ENCODE measurements around the gene ADGRD2. TPM values are rescaled to one million over a fixed set of nuclear protein-coding genes. Genes with fewer than 3 reads are reported as not detected.

ADGRD2 gene
- total RNA-seq, 1 donor from 2014 or later, result not detected

DNA sequence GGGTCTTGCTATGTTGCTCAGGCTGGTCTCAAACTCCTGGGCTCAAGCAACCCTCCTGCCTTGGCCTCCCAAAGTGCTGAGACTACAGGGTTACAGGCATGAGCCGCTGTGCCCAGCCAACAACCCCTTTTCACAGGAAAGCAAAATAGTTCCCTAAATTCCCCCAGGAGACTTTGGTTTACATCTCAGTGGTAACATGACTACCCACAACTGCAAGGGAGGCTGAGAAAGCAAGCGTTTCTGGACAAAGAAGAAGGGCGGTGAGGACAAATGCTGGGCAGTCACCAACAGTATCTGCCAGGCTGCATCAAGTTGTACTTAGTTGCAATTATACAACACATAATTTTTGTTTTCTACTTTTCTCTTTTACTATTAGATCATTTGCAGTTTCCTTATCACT lies 7.4 kb upstream of the ADGRD2 start:
- no peaks in the 10 kb centered on the region for H3K4me1 Mint-ChIP-seq
- no peak overlapping the region for H3K27ac Mint-ChIP-seq

DNA sequence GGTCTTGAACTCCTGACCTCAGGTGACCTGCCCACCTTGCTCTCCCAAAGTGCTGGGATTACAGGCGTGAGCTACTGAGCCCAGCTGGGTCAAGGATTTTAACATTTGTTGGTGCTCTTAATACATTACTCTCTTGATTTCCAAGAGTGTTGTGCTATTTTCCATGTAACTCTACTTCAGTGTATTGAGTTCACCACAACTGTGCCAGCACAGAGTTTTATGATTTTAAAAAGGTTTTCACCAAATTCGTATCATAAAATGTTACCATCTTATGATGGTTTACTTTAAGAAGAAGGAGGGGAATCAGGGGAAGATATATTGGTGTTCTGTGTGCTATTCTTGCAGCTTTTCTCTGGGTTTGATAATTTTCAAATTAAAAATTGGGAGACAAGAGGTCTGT lies 6.6 kb upstream of the ADGRD2 start:
- intact Hi-C loops (cut with micrococcal nuclease), result no loop called here
- no peaks in the 10 kb centered on the region for H3K4me1 Mint-ChIP-seq
- no peak overlapping the region for H3K27ac Mint-ChIP-seq
- no peaks in the 10 kb centered on the region for H3K36me3 Mint-ChIP-seq (ENCODE audit: low read depth)
- no peak overlapping the region for H3K4me3 Mint-ChIP-seq
- DNase-seq, result no peak
- peaks cover 14% of the 10 kb centered on the region for H3K27me3 Mint-ChIP-seq
- no peaks in the 10 kb centered on the region for H3K9me3 Mint-ChIP-seq

More for the DNA sequence above, 7.4 kb upstream of the ADGRD2 start:
- Mint-ChIP-seq H3K36me3 (ENCODE audit: low read depth) (no peaks in the 10 kb centered on the region), H3K9me3 (no peaks in the 10 kb centered on the region), H3K27me3 (peaks cover 11% of the 10 kb centered on the region), H3K4me3 (no peak overlapping the region)
- no peak for DNase-seq
- intact Hi-C loops (cut with micrococcal nuclease), result no loop called here

DNA sequence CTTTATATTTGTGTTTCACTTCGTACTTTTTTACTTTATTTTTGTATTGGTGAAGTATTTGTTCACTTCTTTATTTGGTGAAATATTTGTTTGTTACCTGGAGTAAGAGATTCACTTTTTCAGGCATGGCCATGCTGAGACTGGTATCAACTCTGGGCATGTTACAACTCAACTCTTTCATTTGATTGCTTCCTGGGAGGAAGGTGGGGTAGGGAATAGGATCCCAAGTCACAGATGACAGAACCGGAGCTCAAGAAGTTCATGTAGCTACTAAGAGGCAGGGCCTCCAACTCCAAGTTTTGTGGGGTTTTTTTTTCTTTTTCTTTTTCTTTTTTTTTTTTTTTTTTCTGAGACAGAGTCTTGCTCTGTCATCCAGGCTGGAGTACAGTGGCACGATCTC lies 6.1 kb upstream of the ADGRD2 start:
- no peak overlapping the region for H3K4me3 Mint-ChIP-seq
- intact Hi-C loops (cut with micrococcal nuclease), result no loop called here
- H3K27ac Mint-ChIP-seq, result no peak overlapping the region
- H3K36me3 Mint-ChIP-seq (ENCODE audit: low read depth), result no peaks in the 10 kb centered on the region
- H3K27me3 Mint-ChIP-seq, result peaks cover 16% of the 10 kb centered on the region
- no peaks in the 10 kb centered on the region for H3K9me3 Mint-ChIP-seq
- no peaks in the 10 kb centered on the region for H3K4me1 Mint-ChIP-seq
- no peak for DNase-seq

DNA sequence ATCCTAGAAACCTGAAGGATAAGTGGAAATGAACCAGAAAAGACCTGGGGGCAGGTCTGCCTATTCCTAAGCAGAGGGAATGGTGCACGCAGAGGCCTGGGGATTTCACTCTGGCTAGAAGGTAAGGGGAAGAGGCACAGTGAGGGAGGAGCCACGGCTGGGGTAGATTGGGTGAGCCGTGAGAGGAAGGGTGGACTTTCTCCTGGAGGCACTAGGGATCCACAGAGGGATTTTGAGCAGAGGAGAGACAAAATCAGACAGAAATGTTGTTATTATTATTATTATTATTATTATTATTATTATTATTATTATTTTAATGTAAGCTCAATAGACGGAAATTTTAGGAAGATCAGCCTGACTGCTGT lies 3.0 kb upstream of the ADGRD2 start:
- no peaks in the 10 kb centered on the region for H3K4me1 Mint-ChIP-seq
- peaks cover 25% of the 10 kb centered on the region for H3K27me3 Mint-ChIP-seq
- no peak for DNase-seq
- H3K27ac Mint-ChIP-seq, result no peak overlapping the region
- no peak overlapping the region for H3K4me3 Mint-ChIP-seq
- intact Hi-C loops (cut with micrococcal nuclease), result no loop called here
- no peaks in the 10 kb centered on the region for H3K9me3 Mint-ChIP-seq
- H3K36me3 Mint-ChIP-seq (ENCODE audit: low read depth), result no peaks in the 10 kb centered on the region

DNA sequence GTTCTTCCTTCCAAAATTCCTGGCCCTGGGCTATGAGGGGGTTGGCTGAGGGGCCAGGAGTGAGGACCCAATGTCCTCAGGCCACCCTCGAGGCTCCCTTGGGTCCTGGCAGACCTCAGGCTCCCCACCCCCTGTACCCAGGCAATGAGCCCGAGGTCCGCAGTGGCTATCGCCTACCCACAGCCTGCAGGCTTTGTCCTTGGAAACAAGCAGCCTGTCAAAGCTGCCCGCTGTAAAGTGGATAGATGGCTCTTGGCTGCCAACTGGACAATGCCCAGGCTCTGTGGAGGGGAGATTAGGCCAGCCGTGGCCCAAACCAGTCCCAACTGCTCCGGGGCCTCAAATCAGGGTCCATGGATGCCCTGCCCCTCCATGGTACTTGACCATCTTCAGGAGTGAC lies 2.2 kb upstream of the ADGRD2 start:
- intact Hi-C loops (cut with micrococcal nuclease), result no loop called here
- Mint-ChIP-seq H3K4me3 (no peak overlapping the region), H3K36me3 (ENCODE audit: low read depth) (no peaks in the 10 kb centered on the region), H3K4me1 (no peaks in the 10 kb centered on the region), H3K27me3 (peaks cover 27% of the 10 kb centered on the region), H3K27ac (no peak overlapping the region), H3K9me3 (no peaks in the 10 kb centered on the region)
- no peak for DNase-seq

DNA sequence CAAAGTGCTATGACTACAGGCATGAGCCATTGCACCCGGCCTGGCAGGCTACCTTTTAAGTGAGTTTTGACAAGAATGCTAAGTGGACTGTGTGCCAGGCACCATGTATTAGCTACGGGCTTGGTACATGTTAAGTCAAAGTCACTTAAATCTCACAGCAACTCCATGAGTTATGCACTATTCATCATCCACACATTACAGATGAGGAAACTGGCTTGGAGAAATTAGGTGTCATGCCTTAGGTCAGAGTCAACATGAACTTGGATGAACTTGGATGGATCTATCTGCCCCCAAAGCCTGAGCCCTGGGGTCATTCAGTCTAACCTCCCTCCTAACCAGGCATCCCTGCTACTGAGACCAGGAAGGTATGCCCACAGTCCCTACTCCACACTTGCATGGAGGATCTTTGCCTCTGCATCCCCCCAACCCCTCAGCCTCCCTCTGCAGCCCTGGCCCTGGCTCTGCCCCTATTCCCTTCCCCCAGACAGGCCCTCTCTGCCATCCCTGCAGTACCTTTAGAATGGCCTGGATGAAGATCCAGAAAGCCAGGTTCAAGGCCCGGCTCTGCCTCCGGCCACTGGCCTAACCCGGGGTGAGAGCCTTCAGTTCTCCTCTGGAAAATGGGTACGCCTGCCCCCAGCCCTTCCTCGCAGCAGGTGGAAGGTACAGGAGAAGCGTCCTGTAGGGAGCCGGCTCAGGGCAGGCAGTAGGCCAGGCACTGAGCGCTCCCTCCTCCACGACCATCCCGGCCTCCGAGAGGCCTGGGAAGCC lies 685 bp upstream of the ADGRD2 start:
- H3K4me3 Mint-ChIP-seq, result no peak overlapping the region
- no peaks in the 10 kb centered on the region for H3K4me1 Mint-ChIP-seq
- intact Hi-C loops (cut with micrococcal nuclease), result no loop called here
- no peaks in the 10 kb centered on the region for H3K36me3 Mint-ChIP-seq (ENCODE audit: low read depth)
- H3K9me3 Mint-ChIP-seq, result no peaks in the 10 kb centered on the region
- H3K27me3 Mint-ChIP-seq, result peaks cover 27% of the 10 kb centered on the region
- no peak overlapping the region for H3K27ac Mint-ChIP-seq
- no peak for DNase-seq

DNA sequence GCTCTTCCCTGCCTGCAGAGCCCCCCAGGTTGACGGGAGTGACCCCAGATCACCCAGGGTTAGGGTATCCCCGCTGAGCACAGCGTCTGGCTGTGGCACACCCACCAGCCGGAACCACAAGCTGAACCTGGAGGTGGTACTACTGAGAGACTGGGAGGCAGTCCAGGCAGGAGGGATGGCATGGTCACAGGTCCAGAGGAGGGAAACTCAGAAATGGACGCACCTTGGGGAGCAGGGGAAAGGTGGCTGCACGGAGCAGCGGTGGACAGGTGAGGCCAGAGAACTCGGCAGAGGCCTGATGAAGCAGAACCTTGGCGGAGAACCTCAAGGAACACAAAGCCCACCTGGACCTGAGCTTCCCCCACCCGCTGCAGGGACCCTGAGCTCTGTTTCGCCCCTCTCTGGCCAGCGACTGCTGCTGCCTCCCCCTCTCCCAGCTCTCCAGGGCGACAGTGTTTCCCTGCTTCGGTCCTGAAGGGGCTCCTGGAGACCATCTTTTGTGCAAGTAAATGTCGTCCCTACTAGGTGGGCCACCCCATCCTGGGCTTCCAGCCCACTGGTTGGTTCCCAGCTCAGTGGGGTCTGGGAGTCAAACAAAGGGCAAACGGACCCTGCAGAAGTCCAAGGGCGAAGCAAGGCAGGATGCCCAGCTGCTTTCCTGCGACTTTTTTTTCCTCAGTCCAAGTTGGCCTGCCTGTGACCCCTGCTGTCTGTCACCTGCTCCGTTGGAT lies 845 bp downstream of the ADGRD2 start:
- H3K4me3 Mint-ChIP-seq, result no peak overlapping the region
- H3K36me3 Mint-ChIP-seq (ENCODE audit: low read depth), result no peaks in the 10 kb centered on the region
- no peak overlapping the region for H3K27ac Mint-ChIP-seq
- intact Hi-C loops (cut with micrococcal nuclease), result no loop called here
- H3K9me3 Mint-ChIP-seq, result no peaks in the 10 kb centered on the region
- DNase-seq, result no peak
- no peaks in the 10 kb centered on the region for H3K4me1 Mint-ChIP-seq
- peaks cover 27% of the 10 kb centered on the region for H3K27me3 Mint-ChIP-seq

DNA sequence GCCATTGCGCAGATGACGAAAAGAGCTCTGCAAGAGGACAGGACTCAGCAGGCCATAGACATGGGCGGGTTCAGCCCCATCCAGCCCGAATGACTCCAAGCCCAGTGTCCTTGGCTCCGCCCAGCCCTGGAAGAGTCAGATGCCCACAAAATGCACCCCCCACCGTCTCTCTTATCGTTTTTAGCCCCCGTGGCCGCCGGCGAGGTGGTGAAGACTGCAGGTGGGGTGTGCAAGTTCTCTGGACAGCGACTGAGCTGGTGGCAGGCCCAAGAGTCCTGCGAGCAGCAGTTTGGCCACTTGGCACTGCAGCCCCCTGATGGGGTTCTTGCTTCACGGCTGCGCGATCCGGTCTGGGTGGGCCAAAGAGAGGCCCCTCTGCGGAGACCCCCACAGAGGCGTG lies 2.1 kb downstream of the ADGRD2 start:
- H3K27ac Mint-ChIP-seq, result no peak overlapping the region
- H3K27me3 Mint-ChIP-seq, result peaks cover 27% of the 10 kb centered on the region
- H3K36me3 Mint-ChIP-seq (ENCODE audit: low read depth), result no peaks in the 10 kb centered on the region
- H3K4me1 Mint-ChIP-seq, result no peaks in the 10 kb centered on the region
- H3K9me3 Mint-ChIP-seq, result no peaks in the 10 kb centered on the region
- DNase-seq, result no peak
- no peak overlapping the region for H3K4me3 Mint-ChIP-seq
- intact Hi-C loops (cut with micrococcal nuclease), result no loop called here

DNA sequence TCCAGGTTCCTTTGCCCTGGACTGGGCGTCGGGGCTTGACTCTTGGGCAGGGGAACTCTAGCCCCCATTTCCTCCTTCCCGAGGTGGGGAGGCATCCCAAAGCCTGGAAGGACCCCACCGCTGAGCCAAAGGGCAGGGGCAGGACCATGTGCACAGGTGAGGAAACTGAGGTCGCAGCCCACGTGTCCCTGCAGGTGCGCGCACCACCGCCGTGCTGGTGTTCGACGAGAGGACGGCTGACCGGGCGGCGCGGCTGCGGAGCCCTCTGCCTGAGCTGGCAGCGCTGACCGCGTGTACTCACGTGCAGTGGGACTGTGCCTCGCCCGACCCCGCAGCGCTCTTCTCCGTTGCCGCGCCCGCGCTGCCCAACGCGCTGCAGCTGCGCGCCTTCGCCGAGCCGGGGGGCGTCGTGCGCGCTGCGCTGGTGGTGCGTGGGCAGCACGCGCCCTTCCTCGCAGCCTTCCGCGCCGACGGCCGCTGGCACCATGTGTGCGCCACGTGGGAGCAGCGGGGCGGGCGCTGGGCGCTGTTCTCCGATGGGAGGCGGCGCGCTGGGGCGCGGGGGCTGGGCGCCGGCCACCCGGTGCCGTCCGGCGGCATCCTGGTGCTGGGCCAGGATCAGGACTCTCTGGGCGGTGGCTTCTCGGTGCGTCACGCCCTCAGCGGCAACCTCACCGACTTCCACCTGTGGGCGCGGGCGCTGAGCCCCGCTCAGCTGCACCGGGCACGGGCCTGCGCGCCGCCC lies 2.8 kb downstream of the ADGRD2 start:
- H3K9me3 Mint-ChIP-seq, result no peaks in the 10 kb centered on the region
- intact Hi-C loops (cut with micrococcal nuclease), result no loop called here
- no peaks in the 10 kb centered on the region for H3K36me3 Mint-ChIP-seq (ENCODE audit: low read depth)
- no peak overlapping the region for H3K27ac Mint-ChIP-seq
- H3K4me3 Mint-ChIP-seq, result no peak overlapping the region
- H3K27me3 Mint-ChIP-seq, result peaks cover 27% of the 10 kb centered on the region
- H3K4me1 Mint-ChIP-seq, result no peaks in the 10 kb centered on the region
- DNase-seq, result no peak

DNA sequence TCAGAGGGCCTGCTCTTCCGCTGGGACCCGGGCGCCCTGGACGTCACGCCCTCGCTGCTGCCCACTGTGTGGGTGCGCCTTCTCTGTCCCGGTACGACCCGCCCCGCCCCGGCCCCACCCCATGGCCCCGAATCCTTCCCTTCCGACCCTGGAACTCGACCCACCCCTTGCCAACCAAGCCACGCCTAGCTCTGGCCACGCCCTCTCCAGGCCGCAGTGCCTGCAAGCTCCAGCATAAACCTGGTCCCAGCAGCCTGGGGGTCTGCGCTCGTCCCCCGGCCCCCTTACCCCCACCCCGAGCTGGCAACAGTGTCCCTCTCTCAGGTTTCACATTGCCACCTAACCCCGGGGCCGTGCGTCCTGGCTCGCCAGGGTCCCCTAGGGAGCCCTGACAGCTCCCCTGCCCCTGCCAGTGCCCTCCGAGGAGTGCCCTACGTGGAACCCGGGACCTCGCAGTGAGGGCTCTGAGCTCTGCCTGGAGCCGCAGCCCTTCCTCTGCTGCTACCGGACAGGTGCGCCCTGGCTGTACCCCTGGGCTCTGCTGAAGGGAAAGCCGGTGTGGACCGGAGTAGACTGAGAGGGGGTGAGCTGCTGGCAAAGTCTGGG lies 3.4 kb downstream of the ADGRD2 start:
- Mint-ChIP-seq H3K27me3 (peaks cover 24% of the 10 kb centered on the region), H3K4me1 (no peaks in the 10 kb centered on the region), H3K36me3 (ENCODE audit: low read depth) (no peaks in the 10 kb centered on the region), H3K4me3 (no peak overlapping the region), H3K27ac (no peak overlapping the region), H3K9me3 (no peaks in the 10 kb centered on the region)
- DNase-seq, result no peak
- intact Hi-C loops (cut with micrococcal nuclease), result no loop called here

DNA sequence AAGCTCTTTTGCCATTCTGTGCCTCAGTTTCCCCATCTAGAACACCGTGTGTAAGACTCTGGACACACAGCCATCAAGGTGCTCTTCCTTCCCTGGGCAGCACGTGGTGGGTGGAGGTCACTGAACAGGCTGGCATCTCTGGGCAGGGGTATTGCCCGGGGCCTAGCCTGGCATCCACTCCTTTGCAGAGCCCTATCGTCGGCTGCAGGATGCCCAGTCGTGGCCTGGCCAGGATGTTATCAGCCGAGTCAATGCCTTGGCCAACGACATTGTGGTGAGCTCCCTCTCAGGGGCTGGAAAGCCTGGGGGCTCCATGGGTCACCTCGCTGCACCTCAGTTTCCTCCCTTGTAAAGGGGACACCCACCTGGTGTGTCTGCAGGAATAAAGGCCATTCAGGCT lies 4.0 kb downstream of the ADGRD2 start:
- Mint-ChIP-seq H3K36me3 (ENCODE audit: low read depth) (no peaks in the 10 kb centered on the region), H3K4me3 (no peak overlapping the region), H3K9me3 (no peaks in the 10 kb centered on the region), H3K27ac (no peak overlapping the region), H3K4me1 (no peaks in the 10 kb centered on the region), H3K27me3 (peaks cover 21% of the 10 kb centered on the region)
- intact Hi-C loops (cut with micrococcal nuclease), result no loop called here
- DNase-seq, result no peak

DNA sequence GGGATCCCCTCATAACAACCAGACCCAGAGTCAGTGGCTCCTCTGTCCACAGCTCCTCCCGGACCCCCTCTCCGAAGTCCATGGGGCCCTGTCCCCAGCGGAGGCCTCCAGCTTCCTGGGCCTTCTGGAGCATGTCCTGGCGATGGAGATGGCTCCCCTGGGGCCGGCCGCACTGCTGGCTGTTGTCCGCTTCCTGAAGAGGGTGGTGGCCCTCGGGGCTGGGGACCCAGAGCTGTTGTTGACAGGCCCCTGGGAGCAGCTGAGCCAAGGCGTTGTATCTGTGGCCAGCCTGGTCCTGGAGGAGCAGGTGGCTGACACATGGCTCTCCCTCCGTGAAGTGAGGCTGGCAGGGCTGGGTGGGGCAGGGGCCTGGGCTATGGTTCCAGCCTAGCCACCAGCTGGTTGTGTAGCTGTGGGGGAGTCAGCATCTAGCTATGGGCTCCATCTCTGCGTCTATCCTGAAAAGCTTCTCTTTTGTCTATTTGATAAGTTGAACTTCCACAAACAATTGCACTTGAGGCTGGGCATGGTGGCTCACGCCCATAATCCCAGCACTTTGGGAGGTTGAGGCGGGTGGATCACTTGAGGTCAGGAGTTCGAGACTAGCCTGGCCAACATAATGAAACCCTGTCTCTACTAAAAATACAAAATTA lies 4.7 kb downstream of the ADGRD2 start:
- H3K36me3 Mint-ChIP-seq (ENCODE audit: low read depth), result no peaks in the 10 kb centered on the region
- H3K4me3 Mint-ChIP-seq, result no peak overlapping the region
- no peak overlapping the region for H3K27ac Mint-ChIP-seq
- intact Hi-C loops (cut with micrococcal nuclease), result no loop called here
- peaks cover 17% of the 10 kb centered on the region for H3K27me3 Mint-ChIP-seq
- DNase-seq, result no peak
- H3K9me3 Mint-ChIP-seq, result no peaks in the 10 kb centered on the region
- no peaks in the 10 kb centered on the region for H3K4me1 Mint-ChIP-seq

DNA sequence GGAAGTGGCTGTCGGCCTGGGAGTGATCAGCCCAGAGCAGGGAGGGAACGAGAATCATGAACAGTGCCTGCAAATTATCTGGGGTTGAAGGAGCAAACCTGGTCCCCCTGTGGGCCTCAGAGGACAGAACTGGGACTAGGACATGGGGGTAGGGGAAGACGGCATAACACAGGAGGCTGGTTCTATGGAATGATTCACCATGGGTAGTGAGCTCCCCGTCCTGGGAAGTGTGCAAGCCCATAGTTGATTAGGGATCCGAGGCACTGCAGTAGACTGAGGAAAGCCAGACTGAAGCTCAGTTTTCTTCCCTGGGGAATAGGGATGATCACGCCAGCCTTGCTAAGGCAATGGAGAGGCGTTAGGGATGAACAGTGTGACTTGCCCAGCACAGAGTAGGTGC lies 5.6 kb downstream of the ADGRD2 start:
- H3K4me1 Mint-ChIP-seq, result no peaks in the 10 kb centered on the region
- peaks cover 17% of the 10 kb centered on the region for H3K27me3 Mint-ChIP-seq
- H3K9me3 Mint-ChIP-seq, result no peaks in the 10 kb centered on the region
- no peak overlapping the region for H3K27ac Mint-ChIP-seq
- intact Hi-C loops (cut with micrococcal nuclease), result no loop called here
- DNase-seq, result no peak
- no peak overlapping the region for H3K4me3 Mint-ChIP-seq
- H3K36me3 Mint-ChIP-seq (ENCODE audit: low read depth), result no peaks in the 10 kb centered on the region
